Upper lobe of left lung (tissue), 6 donors: Measurements from ENCODE around the gene KCNIP1. TPM values are rescaled to one million over a fixed set of nuclear protein-coding genes. Genes with fewer than 3 reads are reported as not detected.

Experiments
- ATAC-seq, 2 donors: fragments of 200-7000 bp; cut with Tn5 transposase; one replicate each; pipeline ENCODE4 v1.9.1; 2022; ENCODE audit warnings: mild to moderate bottlenecking in 2 of 2, moderate library complexity in 2 of 2; ENCODE audit not compliant: low FRiP score in 2 of 2
- DNase-seq, 2 donors: peaks; one replicate each; pipeline ENCODE4 v3.0.0-alpha.2; 2019 to 2020
- H3K27ac ChIP-seq, 4 donors: fragments of 200-600 bp; sonication (generic); one replicate each; pipeline ENCODE4 v1.5.1; 2016 to 2019
- H3K27me3 ChIP-seq, 4 donors: fragments of 200-600 bp; sonication (generic); one replicate each; pipeline ENCODE4 v1.5.1; 2017 to 2019
- H3K36me3 ChIP-seq, 4 donors: fragments of 200-600 bp; sonication (generic); one replicate each; pipeline ENCODE4 v1.5.1; 2016 to 2019
- H3K4me1 ChIP-seq, 4 donors: fragments of 200-600 bp; sonication (generic); one replicate each; pipeline ENCODE4 v1.5.1; 2018 to 2019
- H3K4me3 ChIP-seq, 4 donors: fragments of 200-600 bp; sonication (generic); one replicate each; pipeline ENCODE4 v1.5.1; 2017 to 2019; ENCODE audit warnings: mild to moderate bottlenecking in 2 of 4, moderate library complexity in 1 of 4
- H3K9me3 ChIP-seq, 4 donors: fragments of 200-600 bp; sonication (generic); one replicate each; pipeline ENCODE4 v1.5.1; 2018 to 2019
- CTCF ChIP-seq, 6 experiments: fragments of 450-650 bp in 4 of 6; fragments of 200-600 bp in 2 of 6; sonication (generic) in 2 of 6; IDR thresholded peaks; one replicate each; pipeline ENCODE4 v1.5.1; 2016 to 2019; ENCODE audit warnings: antibody characterized with exemption in 6 of 6
- EP300 ChIP-seq, 4 donors: sonication (generic); formaldehyde crosslinking; IDR thresholded peaks; one replicate each; pipeline ENCODE4 v1.5.1; 2017; ENCODE audit warnings: antibody characterized with exemption in 4 of 4, control low read depth in 2 of 4
- POLR2A ChIP-seq, 4 donors: fragments of 450-650 bp; IDR thresholded peaks; one replicate each; pipeline ENCODE4 v1.5.1; 2016 to 2017; ENCODE audit warnings: antibody characterized with exemption in 4 of 4, mild to moderate bottlenecking in 2 of 4
- POLR2AphosphoS5 ChIP-seq, 2 donors: sonication (generic); formaldehyde crosslinking; IDR thresholded peaks; one replicate each; pipeline ENCODE4 v1.5.1; 2017; ENCODE audit warnings: antibody characterized with exemption in 2 of 2
- WGBS, 2 donors: methylation state at CpG; one replicate each; pipeline ENCODE4 v1.1.5; 2017 to 2018; 5-methylcytosine and 5-hydroxymethylcytosine counted together
- total RNA-seq, 6 donors: library from RNA; depleted of rRNA in 4 of 6; stranded (reverse); fragments of >200 nt in 4 of 6; gene quantifications; one replicate each; pipeline versions ENCODE4 v1.1.0 to v1.2.1, GENCODE V29; 2016 to 2021
- donor health status: DM: no; HTN: no; CAD: no; lungs with moderate emphysema.
- donor health status: DM: no; HTN: yes; CAD: no; lungs with severe emphysema.

KCNIP1 gene
- total RNA-seq, 6 donors from 2014 or later: 1.9 to 3.3 (median 2.9) TPM; not detected in 1

GRCh38 chr5:170563824-170564567 is 60.2 kb downstream of the KCNIP1 start:
- Histone ChIP-seq H3K9me3 (no peaks in the 10 kb centered on the region), H3K4me3 (no peak overlapping the region), H3K4me1 (no peaks in the 10 kb centered on the region), H3K27me3 (no peaks in the 10 kb centered on the region), H3K27ac (no peak overlapping the region), H3K36me3 (no peaks in the 10 kb centered on the region)
- WGBS, 2 donors: 71 to 76% methylated on average over 12 of the region's 12 CpGs
- DNase-seq: no peak
- no peak for ATAC-seq
- no peak for TF ChIP-seq POLR2AphosphoS5 (IDR thresholded peaks at IDR 0.05)
- TF ChIP-seq POLR2A (IDR thresholded peaks at IDR 0.05): no peak
- no peak for TF ChIP-seq EP300 (IDR thresholded peaks at IDR 0.05)
- TF ChIP-seq CTCF (IDR thresholded peaks at IDR 0.05): no peak

GRCh38 chr5:170565072-170565471 is 61.3 kb downstream of the KCNIP1 start:
- H3K4me1 ChIP-seq: no peaks in the 10 kb centered on the region
- DNase-seq (no peak), ATAC-seq (no peak)
- H3K36me3 ChIP-seq: no peaks in the 10 kb centered on the region
- TF ChIP-seq EP300 (IDR thresholded peaks at IDR 0.05) (no peak), CTCF (IDR thresholded peaks at IDR 0.05) (no peak), POLR2A (IDR thresholded peaks at IDR 0.05) (no peak), POLR2AphosphoS5 (IDR thresholded peaks at IDR 0.05) (no peak)
- H3K27ac ChIP-seq: no peak overlapping the region
- H3K9me3 ChIP-seq: no peaks in the 10 kb centered on the region
- no peaks in the 10 kb centered on the region for H3K27me3 ChIP-seq
- 40 to 54% methylated on average over 3 of the region's 3 CpGs for WGBS, 2 donors
- no peak overlapping the region for H3K4me3 ChIP-seq

GRCh38 chr5:170569101-170569500 is 65.3 kb downstream of the KCNIP1 start:
- ATAC-seq (no peak), DNase-seq (no peak)
- Histone ChIP-seq H3K4me3 (no peak overlapping the region), H3K4me1 (peaks cover 0 to 11% (median 3%) of the 10 kb centered on the region in 4 donors), H3K9me3 (no peaks in the 10 kb centered on the region), H3K27me3 (no peaks in the 10 kb centered on the region), H3K36me3 (no peaks in the 10 kb centered on the region), H3K27ac (no peak overlapping the region)
- TF ChIP-seq EP300 (IDR thresholded peaks at IDR 0.05) (no peak), CTCF (IDR thresholded peaks at IDR 0.05) (no peak), POLR2AphosphoS5 (IDR thresholded peaks at IDR 0.05) (no peak), POLR2A (IDR thresholded peaks at IDR 0.05) (no peak)
- WGBS, 2 donors: 73 to 86% methylated on average over 5 of the region's 5 CpGs

GRCh38 chr5:170570476-170570875 is 66.7 kb downstream of the KCNIP1 start:
- no peak for ATAC-seq
- Histone ChIP-seq H3K36me3 (no peaks in the 10 kb centered on the region), H3K4me1 (peaks cover 0 to 11% (median 3%) of the 10 kb centered on the region in 4 donors), H3K27me3 (no peaks in the 10 kb centered on the region), H3K9me3 (no peaks in the 10 kb centered on the region), H3K4me3 (no peak overlapping the region), H3K27ac (no peak overlapping the region)
- 35 to 70% methylated on average over 6 to 8 of the region's 8 CpGs for WGBS, 2 donors
- DNase-seq: peak in 1 of 2 donors; percentile 56
- TF ChIP-seq POLR2A (IDR thresholded peaks at IDR 0.05) (no peak), CTCF (IDR thresholded peaks at IDR 0.05) (no peak), EP300 (IDR thresholded peaks at IDR 0.05) (no peak), POLR2AphosphoS5 (IDR thresholded peaks at IDR 0.05) (no peak)

GRCh38 chr5:170571281-170571731 is 67.5 kb downstream of the KCNIP1 start:
- H3K4me3 ChIP-seq: no peak overlapping the region
- peak in 1 of 2 donors; percentile 19 for ATAC-seq
- peaks cover 0 to 11% (median 3%) of the 10 kb centered on the region in 4 donors for H3K4me1 ChIP-seq
- no peaks in the 10 kb centered on the region for H3K36me3 ChIP-seq
- no peak for TF ChIP-seq POLR2AphosphoS5 (IDR thresholded peaks at IDR 0.05)
- TF ChIP-seq EP300 (IDR thresholded peaks at IDR 0.05): no peak
- no peak for TF ChIP-seq CTCF (IDR thresholded peaks at IDR 0.05)
- TF ChIP-seq POLR2A (IDR thresholded peaks at IDR 0.05): no peak
- DNase-seq: no peak
- no peaks in the 10 kb centered on the region for H3K9me3 ChIP-seq
- H3K27ac ChIP-seq: no peak overlapping the region
- no peaks in the 10 kb centered on the region for H3K27me3 ChIP-seq
- 50 to 56% methylated on average over 4 to 5 of the region's 5 CpGs for WGBS, 2 donors
